OCI-LY3 (cell line): ENCODE results near the gene IQGAP1.

ENCODE experiments used
- H2AFZ ChIP-seq: fragments of 200-600, 300-600 bp; shearing (Covaris generic); 2 replicates; pipeline ENCODE4 v1.6.0; 2014; ENCODE audit warnings: antibody characterized with exemption, low read depth, low read length
- H3K27ac ChIP-seq: fragments of 200-600, 300-600 bp; sonication (generic); 2 replicates; pipeline ENCODE4 v1.5.1; 2014; ENCODE audit warnings: mild to moderate bottlenecking, low read length, moderate library complexity, mixed read lengths
- H3K27me3 ChIP-seq: fragments of 200-600, 300-600 bp; sonication (generic); 2 replicates; pipeline ENCODE4 v1.6.1; 2014; ENCODE audit warnings: low read depth, low read length, mixed read lengths
- H3K36me3 ChIP-seq: fragments of 200-600, 300-600 bp; sonication (generic); replicated peaks from 2 replicates; pipeline ENCODE3; 2014; ENCODE audit warnings: low read depth, low read length, mixed read lengths
- H3K4me1 ChIP-seq: fragments of 300-600, 200-600 bp; sonication (generic); 2 replicates; pipeline ENCODE4 v1.6.1; 2014; ENCODE audit warnings: low read length, mixed read lengths
- H3K4me2 ChIP-seq: fragments of 200-600, 300-600 bp; sonication (generic); 2 replicates; pipeline ENCODE4 v1.6.1; 2014; ENCODE audit warnings: low read length, mixed read lengths
- H3K4me3 ChIP-seq: fragments of 300-600, 200-600 bp; sonication (generic); 2 replicates; pipeline ENCODE4 v1.5.1; 2014; ENCODE audit warnings: antibody characterized with exemption, mild to moderate bottlenecking, low read length, moderate library complexity
- H3K79me2 ChIP-seq: fragments of 300-600, 200-600 bp; shearing (Covaris generic); 2 replicates; pipeline ENCODE4 v1.6.1; 2014; ENCODE audit warnings: mild to moderate bottlenecking, low read length, mixed read lengths
- H3K9ac ChIP-seq: fragments of 300-600, 200-600 bp; shearing (Covaris generic); 2 replicates; pipeline ENCODE4 v1.6.0; 2014; ENCODE audit warnings: mild to moderate bottlenecking, low read length, moderate library complexity
- H3K9me3 ChIP-seq: fragments of 200-600, 300-600 bp; shearing (Covaris generic); 2 replicates; pipeline ENCODE4 v1.6.1; 2014; ENCODE audit warnings: low read length, mixed read lengths; ENCODE audit not compliant: insufficient read depth
- H4K20me1 ChIP-seq: fragments of 200-600, 300-600 bp; sonication (generic); 2 replicates; pipeline ENCODE4 v1.6.1; 2016; ENCODE audit warnings: low read length, mixed read lengths; ENCODE audit not compliant: insufficient read depth
- EZH2phosphoT487 ChIP-seq: fragments of 200-600 bp; shearing (Covaris generic); IDR thresholded peaks from 2 replicates; pipeline ENCODE4 v1.6.1; 2018; ENCODE audit warnings: antibody characterized with exemption, mixed run types, low read depth
- TF ChIP-seq, protein P1 (sequence below): fragments of 200-600, 300-600 bp; sonication (generic); IDR thresholded peaks from 2 replicates; pipeline ENCODE4 v1.5.1; 2014; ENCODE audit warnings: antibody characterized with exemption, low read length, low read depth

The IQGAP1 gene

GRCh38 chr15:90393040-90393439, 5.0 kb downstream of the IQGAP1 start:
- Histone ChIP-seq H3K27ac (no peak overlapping the region), H3K4me2 (no peak overlapping the region), H3K9ac (no peak overlapping the region), H3K36me3 (peaks cover 25% of the 10 kb centered on the region), H3K79me2 (peaks cover 91% of the 10 kb centered on the region), H4K20me1 (peaks cover 67% of the 10 kb centered on the region), H2AFZ (no peak overlapping the region), H3K27me3 (no peaks in the 10 kb centered on the region), H3K4me1 (peaks cover 8% of the 10 kb centered on the region), H3K9me3 (no peaks in the 10 kb centered on the region), H3K4me3 (no peak overlapping the region)
- no peak for TF ChIP-seq EZH2phosphoT487
- TF ChIP-seq, protein P1, sequence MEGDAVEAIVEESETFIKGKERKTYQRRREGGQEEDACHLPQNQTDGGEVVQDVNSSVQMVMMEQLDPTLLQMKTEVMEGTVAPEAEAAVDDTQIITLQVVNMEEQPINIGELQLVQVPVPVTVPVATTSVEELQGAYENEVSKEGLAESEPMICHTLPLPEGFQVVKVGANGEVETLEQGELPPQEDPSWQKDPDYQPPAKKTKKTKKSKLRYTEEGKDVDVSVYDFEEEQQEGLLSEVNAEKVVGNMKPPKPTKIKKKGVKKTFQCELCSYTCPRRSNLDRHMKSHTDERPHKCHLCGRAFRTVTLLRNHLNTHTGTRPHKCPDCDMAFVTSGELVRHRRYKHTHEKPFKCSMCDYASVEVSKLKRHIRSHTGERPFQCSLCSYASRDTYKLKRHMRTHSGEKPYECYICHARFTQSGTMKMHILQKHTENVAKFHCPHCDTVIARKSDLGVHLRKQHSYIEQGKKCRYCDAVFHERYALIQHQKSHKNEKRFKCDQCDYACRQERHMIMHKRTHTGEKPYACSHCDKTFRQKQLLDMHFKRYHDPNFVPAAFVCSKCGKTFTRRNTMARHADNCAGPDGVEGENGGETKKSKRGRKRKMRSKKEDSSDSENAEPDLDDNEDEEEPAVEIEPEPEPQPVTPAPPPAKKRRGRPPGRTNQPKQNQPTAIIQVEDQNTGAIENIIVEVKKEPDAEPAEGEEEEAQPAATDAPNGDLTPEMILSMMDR = no peak

GRCh38 chr15:90394074-90394473, 6.0 kb downstream of the IQGAP1 start:
- no peaks in the 10 kb centered on the region for H3K9me3 ChIP-seq
- no peak overlapping the region for H3K27ac ChIP-seq
- peaks cover 8% of the 10 kb centered on the region for H3K4me1 ChIP-seq
- no peak overlapping the region for H2AFZ ChIP-seq
- H3K4me3 ChIP-seq = no peak overlapping the region
- H4K20me1 ChIP-seq = peaks cover 70% of the 10 kb centered on the region
- no peak overlapping the region for H3K9ac ChIP-seq
- no peak for TF ChIP-seq EZH2phosphoT487
- TF ChIP-seq, protein P1 = no peak
- peaks cover 25% of the 10 kb centered on the region for H3K36me3 ChIP-seq
- no peak overlapping the region for H3K4me2 ChIP-seq
- peaks cover 95% of the 10 kb centered on the region for H3K79me2 ChIP-seq
- H3K27me3 ChIP-seq = no peaks in the 10 kb centered on the region

- H3K27ac ChIP-seq = no peak overlapping the region
- peaks cover 69% of the 10 kb centered on the region for H4K20me1 ChIP-seq
- no peak overlapping the region for H2AFZ ChIP-seq
- H3K36me3 ChIP-seq = peaks cover 25% of the 10 kb centered on the region
- H3K4me3 ChIP-seq = no peak overlapping the region
- H3K4me2 ChIP-seq = no peak overlapping the region
- no peaks in the 10 kb centered on the region for H3K9me3 ChIP-seq
- H3K4me1 ChIP-seq = peaks cover under 1% of the 10 kb centered on the region; the same call in 1 of the 2 replicates
- no peak overlapping the region for H3K9ac ChIP-seq
- H3K79me2 ChIP-seq = peaks cover 95% of the 10 kb centered on the region
- TF ChIP-seq, protein P1 = no peak
- TF ChIP-seq EZH2phosphoT487 = no peak
- no peaks in the 10 kb centered on the region for H3K27me3 ChIP-seq
Observed at GRCh38 chr15:90394748-90395442, 6.9 kb downstream of the IQGAP1 start.

DNA sequence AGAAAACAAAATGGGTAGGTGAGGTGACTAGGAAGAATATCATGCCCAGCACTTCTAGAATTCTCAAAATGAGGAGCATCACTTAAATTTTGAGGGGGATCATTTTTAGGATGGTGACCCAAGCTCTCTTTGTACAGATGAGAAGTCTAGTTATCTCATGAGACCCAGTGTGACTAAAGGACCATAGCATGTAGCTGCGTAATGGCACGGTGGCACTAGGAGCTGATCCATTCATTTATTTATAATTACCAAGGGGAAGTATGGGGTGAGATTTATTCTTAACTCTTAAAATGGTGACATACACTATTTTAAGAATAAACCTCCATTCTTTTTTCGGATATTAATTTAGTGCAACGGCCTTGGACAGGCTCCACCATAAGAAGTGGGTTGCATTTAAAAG, 8.3 kb downstream of the IQGAP1 start:
- no peak overlapping the region for H3K4me2 ChIP-seq
- no peak overlapping the region for H2AFZ ChIP-seq
- no peaks in the 10 kb centered on the region for H3K9me3 ChIP-seq
- H3K4me1 ChIP-seq = peaks cover 12% of the 10 kb centered on the region
- H3K79me2 ChIP-seq = peaks cover 95% of the 10 kb centered on the region
- TF ChIP-seq, protein P1 = no peak
- TF ChIP-seq EZH2phosphoT487 = no peak
- no peak overlapping the region for H3K4me3 ChIP-seq
- H3K9ac ChIP-seq = no peak overlapping the region
- H3K27ac ChIP-seq = no peak overlapping the region
- H3K27me3 ChIP-seq = no peaks in the 10 kb centered on the region
- H3K36me3 ChIP-seq = peaks cover 16% of the 10 kb centered on the region
- peaks cover 70% of the 10 kb centered on the region for H4K20me1 ChIP-seq
